Suprapubic skin (tissue), 4 donors: ENCODE measurements around the gene TRPM2. TPM values are rescaled to one million over a fixed set of nuclear protein-coding genes. Genes with fewer than 3 reads are reported as not detected.

Experiments used
- DNase-seq, 2 donors: peaks; one replicate each; pipeline ENCODE4 v3.0.0-alpha.2; 2019; ENCODE audit warnings: low spot score in 2 of 2
- H3K27ac ChIP-seq: fragments of 200-600 bp; sonication (generic); one replicate; pipeline ENCODE4 v1.5.1; 2019
- H3K27me3 ChIP-seq: fragments of 200-600 bp; sonication (generic); one replicate; pipeline ENCODE4 v1.5.1; 2019
- H3K36me3 ChIP-seq: fragments of 200-600 bp; sonication (generic); one replicate; pipeline ENCODE4 v1.5.1; 2019
- H3K4me1 ChIP-seq: fragments of 200-600 bp; sonication (generic); one replicate; pipeline ENCODE4 v1.5.1; 2019
- H3K4me3 ChIP-seq: fragments of 200-600 bp; sonication (generic); one replicate; pipeline ENCODE4 v1.5.1; 2019; ENCODE audit warnings: mild to moderate bottlenecking
- H3K9me3 ChIP-seq: fragments of 200-600 bp; sonication (generic); one replicate; pipeline ENCODE4 v1.5.1; 2019
- EP300 ChIP-seq: sonication (generic); formaldehyde crosslinking; IDR thresholded peaks from one replicate; pipeline ENCODE4 v1.6.1; 2017; ENCODE audit warnings: antibody characterized with exemption
- POLR2A ChIP-seq, 2 donors: fragments of 450-650 bp; IDR thresholded peaks; one replicate each; pipeline ENCODE4 v1.6.1; 2017; ENCODE audit warnings: antibody characterized with exemption in 2 of 2, mild to moderate bottlenecking in 2 of 2, moderate library complexity in 2 of 2
- POLR2AphosphoS5 ChIP-seq, 3 donors: sonication (generic); formaldehyde crosslinking; IDR thresholded peaks; one replicate each; pipeline ENCODE4 v1.6.1; 2017; ENCODE audit warnings: antibody characterized with exemption in 3 of 3
- WGBS: methylation state at CpG from one replicate; pipeline ENCODE4 v1.1.5; 2018; 5-methylcytosine and 5-hydroxymethylcytosine counted together
- total RNA-seq, 4 donors: library from RNA; depleted of rRNA; stranded (reverse); fragments of >200 nt; gene quantifications; one replicate each; pipeline ENCODE4 v1.1.0, GENCODE V29; 2016
- TF ChIP-seq, protein P1 (sequence below), 2 donors: fragments of 200-600 bp in 1 of 2; fragments of 450-650 bp in 1 of 2; sonication (generic) in 1 of 2; IDR thresholded peaks; one replicate each; pipeline ENCODE4 v1.5.1; 2016 to 2019; ENCODE audit warnings: antibody characterized with exemption in 2 of 2, mild to moderate bottlenecking in 1 of 2, moderate library complexity in 1 of 2

The TRPM2 gene
- total RNA-seq, 4 donors from 2014 or later, result 2.5 to 4.2 (median 3.2) TPM

DNA sequence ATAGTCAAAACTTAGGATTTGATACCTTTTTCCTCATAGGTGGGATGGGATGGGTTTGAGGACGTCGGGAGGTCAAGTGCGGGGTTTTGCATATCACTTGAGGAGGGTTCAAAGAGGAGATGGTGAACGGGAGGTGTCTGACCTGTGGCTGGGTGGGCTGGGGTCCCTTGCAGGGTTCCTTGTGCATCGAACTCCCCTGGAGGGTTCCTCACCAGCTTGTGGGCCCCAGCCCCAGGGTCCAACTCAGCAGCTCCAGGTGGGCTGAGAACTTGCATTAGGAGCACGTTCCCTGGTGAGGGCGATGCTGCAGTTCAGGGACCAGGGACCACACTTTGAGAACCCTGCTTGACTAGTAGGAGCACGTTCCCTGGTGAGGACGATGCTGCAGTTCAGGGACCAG is 23.2 kb downstream of the TRPM2 start:
- H3K9me3 ChIP-seq, result no peaks in the 10 kb centered on the region
- peaks cover 26% of the 10 kb centered on the region for H3K27me3 ChIP-seq
- 85% methylated on average over 7 of the region's 9 CpGs for WGBS
- no peak for DNase-seq
- H3K4me1 ChIP-seq, result peaks cover 11% of the 10 kb centered on the region
- H3K4me3 ChIP-seq, result no peak overlapping the region
- H3K27ac ChIP-seq, result no peak overlapping the region
- H3K36me3 ChIP-seq, result no peaks in the 10 kb centered on the region
- TF ChIP-seq, protein P1, sequence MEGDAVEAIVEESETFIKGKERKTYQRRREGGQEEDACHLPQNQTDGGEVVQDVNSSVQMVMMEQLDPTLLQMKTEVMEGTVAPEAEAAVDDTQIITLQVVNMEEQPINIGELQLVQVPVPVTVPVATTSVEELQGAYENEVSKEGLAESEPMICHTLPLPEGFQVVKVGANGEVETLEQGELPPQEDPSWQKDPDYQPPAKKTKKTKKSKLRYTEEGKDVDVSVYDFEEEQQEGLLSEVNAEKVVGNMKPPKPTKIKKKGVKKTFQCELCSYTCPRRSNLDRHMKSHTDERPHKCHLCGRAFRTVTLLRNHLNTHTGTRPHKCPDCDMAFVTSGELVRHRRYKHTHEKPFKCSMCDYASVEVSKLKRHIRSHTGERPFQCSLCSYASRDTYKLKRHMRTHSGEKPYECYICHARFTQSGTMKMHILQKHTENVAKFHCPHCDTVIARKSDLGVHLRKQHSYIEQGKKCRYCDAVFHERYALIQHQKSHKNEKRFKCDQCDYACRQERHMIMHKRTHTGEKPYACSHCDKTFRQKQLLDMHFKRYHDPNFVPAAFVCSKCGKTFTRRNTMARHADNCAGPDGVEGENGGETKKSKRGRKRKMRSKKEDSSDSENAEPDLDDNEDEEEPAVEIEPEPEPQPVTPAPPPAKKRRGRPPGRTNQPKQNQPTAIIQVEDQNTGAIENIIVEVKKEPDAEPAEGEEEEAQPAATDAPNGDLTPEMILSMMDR (IDR thresholded peaks at IDR 0.05), result no peak
- TF ChIP-seq EP300, result no peak
- no peak for TF ChIP-seq POLR2AphosphoS5 (IDR thresholded peaks at IDR 0.05)
- no peak for TF ChIP-seq POLR2A (IDR thresholded peaks at IDR 0.05)

DNA sequence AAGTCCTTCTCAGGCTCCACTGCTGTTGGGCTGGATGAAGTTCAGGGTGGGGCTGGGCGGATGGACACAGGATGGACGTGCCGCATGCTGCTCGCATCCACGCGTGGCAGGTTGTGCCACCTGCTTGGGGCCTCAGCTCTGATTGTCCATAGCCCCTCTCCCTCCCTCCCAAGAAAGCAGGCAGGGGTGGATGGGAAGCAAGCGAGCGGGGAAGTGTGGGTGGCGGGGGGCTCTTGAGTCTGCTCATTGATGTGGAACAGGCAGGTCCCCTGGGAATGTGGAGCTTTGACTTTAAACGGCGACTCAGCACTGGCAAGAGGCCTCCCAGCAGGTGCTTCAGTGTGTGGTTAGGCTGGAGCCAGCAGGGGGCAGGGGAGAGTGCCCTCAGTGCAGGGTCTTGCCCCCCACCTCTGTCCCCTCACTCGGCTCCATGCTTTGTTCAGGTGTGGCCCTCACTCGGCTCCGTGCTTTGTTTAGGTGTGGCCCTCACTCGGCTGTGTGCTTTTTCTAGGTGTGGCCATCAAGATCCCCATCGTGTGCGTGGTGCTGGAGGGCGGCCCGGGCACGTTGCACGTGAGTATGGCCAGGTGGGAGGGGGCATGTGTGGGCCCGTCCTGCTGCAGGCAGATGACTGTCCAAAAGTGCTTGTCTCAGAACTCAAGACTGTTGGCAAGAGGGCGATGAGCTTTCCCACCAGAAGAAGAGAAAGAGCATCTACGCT is 23.9 kb downstream of the TRPM2 start:
- H3K36me3 ChIP-seq, result no peaks in the 10 kb centered on the region
- H3K4me3 ChIP-seq, result no peak overlapping the region
- no peaks in the 10 kb centered on the region for H3K9me3 ChIP-seq
- H3K4me1 ChIP-seq, result peaks cover 11% of the 10 kb centered on the region
- peaks cover 19% of the 10 kb centered on the region for H3K27me3 ChIP-seq
- DNase-seq, result no peak
- no peak overlapping the region for H3K27ac ChIP-seq
- TF ChIP-seq POLR2AphosphoS5 (IDR thresholded peaks at IDR 0.05) (no peak), EP300 (no peak), POLR2A (IDR thresholded peaks at IDR 0.05) (no peak)
- TF ChIP-seq, protein P1 (IDR thresholded peaks at IDR 0.05), result no peak
- 45% methylated on average over 24 of the region's 24 CpGs for WGBS

DNA sequence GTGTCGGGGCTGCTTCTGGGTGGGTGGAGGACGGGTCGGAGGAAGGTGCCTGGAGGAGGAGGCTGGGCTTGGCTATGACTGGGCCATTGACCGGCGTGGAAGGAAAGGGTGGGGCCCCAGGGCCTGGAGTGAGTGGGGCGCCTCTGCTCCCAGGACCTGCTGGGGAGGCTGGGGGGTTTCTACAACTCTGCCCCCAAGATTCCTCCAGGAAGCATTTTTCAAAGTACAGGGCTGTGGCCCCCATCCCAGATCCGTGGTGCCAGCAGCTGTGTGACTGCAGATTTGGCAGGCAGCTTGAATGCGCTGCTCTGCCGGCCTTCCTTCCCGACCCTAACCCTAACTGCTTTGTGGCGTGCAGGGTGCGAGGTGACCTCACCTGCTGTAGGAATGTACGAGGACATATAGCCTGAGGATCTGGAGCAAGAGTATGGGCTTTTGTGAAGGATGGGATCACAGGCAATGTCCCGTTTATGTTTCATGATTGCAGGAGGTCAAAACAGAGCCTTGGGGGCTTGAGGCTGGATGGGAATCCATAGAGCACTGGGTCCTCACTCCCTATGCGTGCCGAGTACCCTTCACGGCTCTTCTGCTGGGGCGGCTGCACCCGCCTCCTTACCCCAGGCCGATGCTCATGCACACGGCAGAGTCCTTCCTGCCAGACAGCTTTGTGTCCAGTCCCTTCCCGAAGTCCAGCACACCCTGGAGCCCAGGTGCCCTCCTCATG is 24.7 kb downstream of the TRPM2 start:
- peaks cover 18% of the 10 kb centered on the region for H3K27me3 ChIP-seq

DNA sequence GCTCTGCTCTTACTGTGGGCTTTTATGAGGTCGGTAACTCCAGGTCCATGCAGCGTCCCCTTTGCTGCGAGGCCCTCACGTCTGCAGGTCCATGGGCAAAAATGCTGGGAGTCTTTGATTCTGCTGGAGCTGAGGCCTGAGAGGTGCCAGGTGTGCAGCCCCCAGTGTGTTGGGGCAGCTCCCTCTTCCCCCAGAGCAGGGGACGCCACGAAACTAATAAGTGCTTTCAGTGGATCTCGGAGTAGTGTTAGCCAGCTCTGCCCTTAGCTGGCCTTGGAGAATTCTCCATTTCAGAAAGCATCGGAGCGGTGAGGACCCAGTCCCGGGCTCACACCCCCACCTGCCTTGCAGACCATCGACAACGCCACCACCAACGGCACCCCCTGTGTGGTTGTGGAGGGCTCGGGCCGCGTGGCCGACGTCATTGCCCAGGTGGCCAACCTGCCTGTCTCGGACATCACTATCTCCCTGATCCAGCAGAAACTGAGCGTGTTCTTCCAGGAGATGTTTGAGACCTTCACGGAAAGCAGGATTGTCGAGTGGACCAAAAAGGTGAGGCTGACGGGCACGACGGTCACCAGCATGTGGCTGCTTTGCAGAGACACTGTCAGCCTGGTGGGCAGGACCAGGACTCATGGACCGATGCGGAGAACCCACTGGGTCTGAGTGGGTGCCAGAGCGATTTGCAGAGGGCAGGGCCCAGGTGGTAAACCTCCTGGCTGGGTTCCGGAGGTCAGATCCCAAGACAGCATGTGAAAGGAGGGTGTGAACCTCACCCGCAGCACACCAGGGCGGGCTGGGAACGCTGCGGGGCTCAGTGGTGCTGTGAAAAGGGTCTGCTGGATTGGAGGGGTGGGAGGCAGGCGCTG is 25.5 kb downstream of the TRPM2 start:
- no peak overlapping the region for H3K27ac ChIP-seq
- no peak overlapping the region for H3K4me3 ChIP-seq
- WGBS, result 92% methylated on average over 17 of the region's 34 CpGs
- H3K36me3 ChIP-seq, result no peaks in the 10 kb centered on the region
- no peak for DNase-seq
- H3K9me3 ChIP-seq, result no peaks in the 10 kb centered on the region
- H3K27me3 ChIP-seq, result peaks cover 18% of the 10 kb centered on the region
- TF ChIP-seq POLR2A (IDR thresholded peaks at IDR 0.05) (no peak), EP300 (no peak), POLR2AphosphoS5 (IDR thresholded peaks at IDR 0.05) (no peak)
- TF ChIP-seq, protein P1 (IDR thresholded peaks at IDR 0.05), result no peak
- H3K4me1 ChIP-seq, result peaks cover 11% of the 10 kb centered on the region

More for the DNA sequence above, 24.7 kb downstream of the TRPM2 start:
- Histone ChIP-seq H3K4me3 (no peak overlapping the region), H3K27ac (no peak overlapping the region), H3K4me1 (peaks cover 11% of the 10 kb centered on the region), H3K36me3 (no peaks in the 10 kb centered on the region), H3K9me3 (no peaks in the 10 kb centered on the region)
- DNase-seq, result no peak
- WGBS, result 61% methylated on average over 21 of the region's 22 CpGs
- TF ChIP-seq, protein P1 (IDR thresholded peaks at IDR 0.05), result no peak
- TF ChIP-seq POLR2A (IDR thresholded peaks at IDR 0.05), result no peak
- no peak for TF ChIP-seq EP300
- no peak for TF ChIP-seq POLR2AphosphoS5 (IDR thresholded peaks at IDR 0.05)
